SK-N-SH treated with all-trans-retinoic acid at 6 μM for 48 hours (cell line): ENCODE measurements around the gene CACNA2D3.

Experiments used
- ATAC-seq: fragments of 200-7000 bp; cut with Tn5 transposase; 3 replicates; pipeline ENCODE4 v1.9.1; 2020; ENCODE audit warnings: mild to moderate bottlenecking, moderate library complexity
- ARNTL ChIP-seq: fragments of 450-650 bp; formaldehyde crosslinking; IDR thresholded peaks from 2 replicates; pipeline ENCODE4 v1.5.0; 2020; ENCODE audit warnings: low read depth, mild to moderate bottlenecking, moderate library complexity, borderline replicate concordance
- BACH2 ChIP-seq: fragments of 250-450 bp; sonication (Bioruptor Pico); IDR thresholded peaks from 2 replicates; pipeline ENCODE4 v1.9.0; 2021; ENCODE audit warnings: mild to moderate bottlenecking, borderline replicate concordance
- CSDC2 ChIP-seq: fragments of 250-450 bp; sonication (Bioruptor Pico); IDR thresholded peaks from 2 replicates; pipeline ENCODE4 v1.5.0; 2020; ENCODE audit warnings: mild to moderate bottlenecking, moderate library complexity
- ESRRG ChIP-seq: fragments of 250-450 bp; sonication (Bioruptor Pico); IDR thresholded peaks from 2 replicates; pipeline ENCODE4 v1.6.1; 2021; ENCODE audit warnings: mild to moderate bottlenecking
- GLIS3 ChIP-seq: fragments of 250-450 bp; sonication (Bioruptor Pico); IDR thresholded peaks from 2 replicates; pipeline ENCODE4 v1.5.0; 2020; ENCODE audit warnings: mild to moderate bottlenecking, moderate library complexity
- ISL1 ChIP-seq: fragments of 250-450 bp; sonication (Bioruptor Pico); IDR thresholded peaks from 2 replicates; pipeline ENCODE4 v2.1.2; 2022; ENCODE audit warnings: mild to moderate bottlenecking, moderate library complexity
- OSR1 ChIP-seq: fragments of 250-450 bp; sonication (Bioruptor Pico); IDR thresholded peaks from 2 replicates; pipeline ENCODE4 v1.8.0; 2022; ENCODE audit warnings: moderate library complexity, mild to moderate bottlenecking, inconsistent platforms
- PPARA ChIP-seq: fragments of 250-450 bp; sonication (Bioruptor Pico); IDR thresholded peaks from 2 replicates; pipeline ENCODE4 v1.5.0; 2020; ENCODE audit warnings: mild to moderate bottlenecking, borderline replicate concordance
- SNAI2 ChIP-seq: fragments of 250-450 bp; sonication (Bioruptor Pico); IDR thresholded peaks from 2 replicates; pipeline ENCODE4 v1.5.0; 2020; ENCODE audit warnings: mild to moderate bottlenecking, moderate library complexity
- TCF4 ChIP-seq: fragments of 250-450 bp; sonication (Bioruptor Pico); IDR thresholded peaks from 2 replicates; pipeline ENCODE4 v1.8.0; 2021; ENCODE audit warnings: mild to moderate bottlenecking, moderate library complexity, borderline replicate concordance
- ZC3H10 ChIP-seq: fragments of 250-450 bp; sonication (Bioruptor Pico); IDR thresholded peaks from 2 replicates; pipeline ENCODE4 v1.5.1; 2021; ENCODE audit warnings: mild to moderate bottlenecking, moderate library complexity
- ZFP3 ChIP-seq: fragments of 250-450 bp; sonication (Bioruptor Pico); IDR thresholded peaks from 2 replicates; pipeline ENCODE4 v1.5.0; 2020; ENCODE audit warnings: mild to moderate bottlenecking, moderate library complexity
- ZFP30 ChIP-seq: fragments of 450-650 bp; formaldehyde crosslinking; IDR thresholded peaks from 2 replicates; pipeline ENCODE4 v1.5.0; 2022; ENCODE audit warnings: mild to moderate bottlenecking, moderate library complexity
- ZNF565 ChIP-seq: fragments of 450-650 bp; formaldehyde crosslinking; conservative IDR thresholded peaks from 2 replicates; pipeline ENCODE4 v1.5.0; 2020; ENCODE audit warnings: low read depth, mild to moderate bottlenecking, moderate library complexity
- ZNF70 ChIP-seq: fragments of 450-650 bp; formaldehyde crosslinking; IDR thresholded peaks from 2 replicates; pipeline ENCODE4 v1.5.0; 2020; ENCODE audit warnings: mild to moderate bottlenecking, moderate library complexity
- ZNF8 ChIP-seq: fragments of 450-650 bp; formaldehyde crosslinking; IDR thresholded peaks from 2 replicates; pipeline ENCODE4 v1.5.0; 2020; ENCODE audit warnings: mild to moderate bottlenecking, moderate library complexity
- TF ChIP-seq, protein P1 (sequence below): fragments of 250-450 bp; sonication (Bioruptor Pico); IDR thresholded peaks from 2 replicates; pipeline ENCODE4 v1.8.0; 2020; ENCODE audit warnings: mild to moderate bottlenecking, moderate library complexity, borderline replicate concordance
- TF ChIP-seq, protein P2 (sequence below): fragments of 250-450 bp; sonication (Bioruptor Pico); IDR thresholded peaks from 2 replicates; pipeline ENCODE4 v1.5.0; 2020; ENCODE audit warnings: mild to moderate bottlenecking, moderate library complexity
- TF ChIP-seq, protein P3 (sequence below): fragments of 250-450 bp; sonication (Bioruptor Pico); IDR thresholded peaks from 2 replicates; pipeline ENCODE4 v1.5.1; 2021; ENCODE audit warnings: mild to moderate bottlenecking, moderate library complexity
- TF ChIP-seq, protein P4 (sequence below): fragments of 250-450 bp; sonication (Bioruptor Pico); IDR thresholded peaks from 2 replicates; pipeline ENCODE4 v1.8.0; 2021; ENCODE audit warnings: low read depth, mild to moderate bottlenecking, moderate library complexity, borderline replicate concordance
- TF ChIP-seq, protein P5 (sequence below): fragments of 250-450 bp; sonication (Bioruptor Pico); IDR thresholded peaks from 2 replicates; pipeline ENCODE4 v1.5.1; 2020; ENCODE audit warnings: low read depth, mild to moderate bottlenecking, moderate library complexity

Gene CACNA2D3

DNA sequence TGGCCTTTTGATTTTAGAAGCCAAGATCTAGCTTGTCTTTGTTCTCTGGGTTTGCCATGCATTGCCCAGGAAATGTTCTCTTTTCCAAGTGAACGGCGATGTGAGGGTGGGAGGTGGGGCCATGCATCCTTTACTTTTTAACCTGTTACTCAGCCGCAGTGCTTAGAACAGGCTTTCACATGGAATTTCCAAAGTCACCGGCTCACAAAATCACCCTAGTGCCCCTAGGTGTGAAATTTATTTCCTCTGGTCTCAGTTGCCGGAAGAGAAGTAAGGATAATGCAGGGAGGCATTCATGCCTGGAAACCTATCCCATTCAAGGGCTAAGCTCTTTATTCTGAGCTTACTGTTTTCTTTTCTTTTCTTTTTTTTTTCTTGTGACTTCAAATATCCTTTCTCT is 93.2 kb downstream of the CACNA2D3 start:
- TF ChIP-seq SNAI2 (CRISPR knock-in tag) (no peak), OSR1 (CRISPR knock-in tag) (no peak), ARNTL (CRISPR knock-in tag) (no peak), ZNF70 (CRISPR knock-in tag) (no peak), ISL1 (no peak), ESRRG (CRISPR knock-in tag) (no peak), CSDC2 (CRISPR knock-in tag) (no peak), ZNF8 (CRISPR knock-in tag) (no peak), ZFP30 (CRISPR knock-in tag) (no peak), ZNF565 (CRISPR knock-in tag) (no peak)
- TF ChIP-seq, protein P1, sequence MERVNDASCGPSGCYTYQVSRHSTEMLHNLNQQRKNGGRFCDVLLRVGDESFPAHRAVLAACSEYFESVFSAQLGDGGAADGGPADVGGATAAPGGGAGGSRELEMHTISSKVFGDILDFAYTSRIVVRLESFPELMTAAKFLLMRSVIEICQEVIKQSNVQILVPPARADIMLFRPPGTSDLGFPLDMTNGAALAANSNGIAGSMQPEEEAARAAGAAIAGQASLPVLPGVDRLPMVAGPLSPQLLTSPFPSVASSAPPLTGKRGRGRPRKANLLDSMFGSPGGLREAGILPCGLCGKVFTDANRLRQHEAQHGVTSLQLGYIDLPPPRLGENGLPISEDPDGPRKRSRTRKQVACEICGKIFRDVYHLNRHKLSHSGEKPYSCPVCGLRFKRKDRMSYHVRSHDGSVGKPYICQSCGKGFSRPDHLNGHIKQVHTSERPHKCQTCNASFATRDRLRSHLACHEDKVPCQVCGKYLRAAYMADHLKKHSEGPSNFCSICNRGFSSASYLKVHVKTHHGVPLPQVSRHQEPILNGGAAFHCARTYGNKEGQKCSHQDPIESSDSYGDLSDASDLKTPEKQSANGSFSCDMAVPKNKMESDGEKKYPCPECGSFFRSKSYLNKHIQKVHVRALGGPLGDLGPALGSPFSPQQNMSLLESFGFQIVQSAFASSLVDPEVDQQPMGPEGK (CRISPR knock-in tag) = no peak
- TF ChIP-seq, protein P2, sequence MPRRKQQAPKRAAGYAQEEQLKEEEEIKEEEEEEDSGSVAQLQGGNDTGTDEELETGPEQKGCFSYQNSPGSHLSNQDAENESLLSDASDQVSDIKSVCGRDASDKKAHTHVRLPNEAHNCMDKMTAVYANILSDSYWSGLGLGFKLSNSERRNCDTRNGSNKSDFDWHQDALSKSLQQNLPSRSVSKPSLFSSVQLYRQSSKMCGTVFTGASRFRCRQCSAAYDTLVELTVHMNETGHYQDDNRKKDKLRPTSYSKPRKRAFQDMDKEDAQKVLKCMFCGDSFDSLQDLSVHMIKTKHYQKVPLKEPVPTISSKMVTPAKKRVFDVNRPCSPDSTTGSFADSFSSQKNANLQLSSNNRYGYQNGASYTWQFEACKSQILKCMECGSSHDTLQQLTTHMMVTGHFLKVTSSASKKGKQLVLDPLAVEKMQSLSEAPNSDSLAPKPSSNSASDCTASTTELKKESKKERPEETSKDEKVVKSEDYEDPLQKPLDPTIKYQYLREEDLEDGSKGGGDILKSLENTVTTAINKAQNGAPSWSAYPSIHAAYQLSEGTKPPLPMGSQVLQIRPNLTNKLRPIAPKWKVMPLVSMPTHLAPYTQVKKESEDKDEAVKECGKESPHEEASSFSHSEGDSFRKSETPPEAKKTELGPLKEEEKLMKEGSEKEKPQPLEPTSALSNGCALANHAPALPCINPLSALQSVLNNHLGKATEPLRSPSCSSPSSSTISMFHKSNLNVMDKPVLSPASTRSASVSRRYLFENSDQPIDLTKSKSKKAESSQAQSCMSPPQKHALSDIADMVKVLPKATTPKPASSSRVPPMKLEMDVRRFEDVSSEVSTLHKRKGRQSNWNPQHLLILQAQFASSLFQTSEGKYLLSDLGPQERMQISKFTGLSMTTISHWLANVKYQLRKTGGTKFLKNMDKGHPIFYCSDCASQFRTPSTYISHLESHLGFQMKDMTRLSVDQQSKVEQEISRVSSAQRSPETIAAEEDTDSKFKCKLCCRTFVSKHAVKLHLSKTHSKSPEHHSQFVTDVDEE (CRISPR knock-in tag) = no peak
- TF ChIP-seq, protein P3, sequence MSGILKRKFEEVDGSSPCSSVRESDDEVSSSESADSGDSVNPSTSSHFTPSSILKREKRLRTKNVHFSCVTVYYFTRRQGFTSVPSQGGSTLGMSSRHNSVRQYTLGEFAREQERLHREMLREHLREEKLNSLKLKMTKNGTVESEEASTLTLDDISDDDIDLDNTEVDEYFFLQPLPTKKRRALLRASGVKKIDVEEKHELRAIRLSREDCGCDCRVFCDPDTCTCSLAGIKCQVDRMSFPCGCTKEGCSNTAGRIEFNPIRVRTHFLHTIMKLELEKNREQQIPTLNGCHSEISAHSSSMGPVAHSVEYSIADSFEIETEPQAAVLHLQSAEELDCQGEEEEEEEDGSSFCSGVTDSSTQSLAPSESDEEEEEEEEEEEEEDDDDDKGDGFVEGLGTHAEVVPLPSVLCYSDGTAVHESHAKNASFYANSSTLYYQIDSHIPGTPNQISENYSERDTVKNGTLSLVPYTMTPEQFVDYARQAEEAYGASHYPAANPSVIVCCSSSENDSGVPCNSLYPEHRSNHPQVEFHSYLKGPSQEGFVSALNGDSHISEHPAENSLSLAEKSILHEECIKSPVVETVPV (CRISPR knock-in tag) = no peak
- TF ChIP-seq, protein P4, sequence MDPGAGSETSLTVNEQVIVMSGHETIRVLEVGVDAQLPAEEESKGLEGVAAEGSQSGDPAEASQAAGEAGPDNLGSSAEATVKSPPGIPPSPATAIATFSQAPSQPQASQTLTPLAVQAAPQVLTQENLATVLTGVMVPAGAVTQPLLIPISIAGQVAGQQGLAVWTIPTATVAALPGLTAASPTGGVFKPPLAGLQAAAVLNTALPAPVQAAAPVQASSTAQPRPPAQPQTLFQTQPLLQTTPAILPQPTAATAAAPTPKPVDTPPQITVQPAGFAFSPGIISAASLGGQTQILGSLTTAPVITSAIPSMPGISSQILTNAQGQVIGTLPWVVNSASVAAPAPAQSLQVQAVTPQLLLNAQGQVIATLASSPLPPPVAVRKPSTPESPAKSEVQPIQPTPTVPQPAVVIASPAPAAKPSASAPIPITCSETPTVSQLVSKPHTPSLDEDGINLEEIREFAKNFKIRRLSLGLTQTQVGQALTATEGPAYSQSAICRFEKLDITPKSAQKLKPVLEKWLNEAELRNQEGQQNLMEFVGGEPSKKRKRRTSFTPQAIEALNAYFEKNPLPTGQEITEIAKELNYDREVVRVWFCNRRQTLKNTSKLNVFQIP (CRISPR knock-in tag) = no peak

DNA sequence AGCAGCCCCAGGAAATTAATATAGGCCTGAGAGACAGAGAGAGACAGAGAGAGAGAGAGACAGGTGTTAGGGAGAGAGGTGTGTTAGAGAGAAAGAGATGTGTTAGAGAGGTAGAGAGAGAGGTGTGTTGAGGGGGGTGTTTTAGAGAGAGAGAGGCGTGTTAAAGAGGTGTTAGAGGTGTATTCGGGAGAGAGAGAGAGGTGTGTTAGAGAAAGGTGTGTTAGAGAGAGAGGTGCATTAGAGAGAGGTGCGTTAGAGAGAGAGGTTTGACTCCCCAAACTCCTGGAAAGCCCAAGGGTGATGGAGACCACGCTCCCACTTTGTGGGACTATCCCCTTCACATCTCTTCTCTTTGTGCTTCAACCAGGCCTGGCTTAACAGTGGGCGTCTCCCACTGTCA is 95.5 kb downstream of the CACNA2D3 start:
- ATAC-seq = no peak
- TF ChIP-seq ARNTL (CRISPR knock-in tag) (no peak), OSR1 (CRISPR knock-in tag) (no peak), PPARA (CRISPR knock-in tag) (no peak), ZC3H10 (CRISPR knock-in tag) (no peak), ZNF70 (CRISPR knock-in tag) (no peak), ZFP30 (CRISPR knock-in tag) (no peak), GLIS3 (no peak), SNAI2 (CRISPR knock-in tag) (no peak), TCF4 (CRISPR knock-in tag) (no peak), ZNF565 (CRISPR knock-in tag) (no peak), ZFP3 (no peak), BACH2 (CRISPR knock-in tag) (no peak)
- TF ChIP-seq, protein P3 (CRISPR knock-in tag) = no peak
- TF ChIP-seq, protein P1 (CRISPR knock-in tag) = no peak
- TF ChIP-seq, protein P2 (CRISPR knock-in tag) = no peak
- TF ChIP-seq, protein P5, sequence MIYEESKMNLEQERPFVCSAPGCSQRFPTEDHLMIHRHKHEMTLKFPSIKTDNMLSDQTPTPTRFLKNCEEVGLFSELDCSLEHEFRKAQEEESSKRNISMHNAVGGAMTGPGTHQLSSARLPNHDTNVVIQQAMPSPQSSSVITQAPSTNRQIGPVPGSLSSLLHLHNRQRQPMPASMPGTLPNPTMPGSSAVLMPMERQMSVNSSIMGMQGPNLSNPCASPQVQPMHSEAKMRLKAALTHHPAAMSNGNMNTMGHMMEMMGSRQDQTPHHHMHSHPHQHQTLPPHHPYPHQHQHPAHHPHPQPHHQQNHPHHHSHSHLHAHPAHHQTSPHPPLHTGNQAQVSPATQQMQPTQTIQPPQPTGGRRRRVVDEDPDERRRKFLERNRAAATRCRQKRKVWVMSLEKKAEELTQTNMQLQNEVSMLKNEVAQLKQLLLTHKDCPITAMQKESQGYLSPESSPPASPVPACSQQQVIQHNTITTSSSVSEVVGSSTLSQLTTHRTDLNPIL = no peak
- TF ChIP-seq, protein P4 (CRISPR knock-in tag) = no peak

More for the DNA sequence above, 93.2 kb downstream of the CACNA2D3 start:
- ATAC-seq = no peak
